Hepatocyte (in vitro differentiated cells): ENCODE results near the gene LDLRAD1.

Source experiments
- EZH2 ChIP-seq: fragments of 200-600 bp; sonication (generic); IDR thresholded peaks from 2 replicates; pipeline ENCODE4 v1.6.1; 2016; ENCODE audit warnings: antibody characterized with exemption, mild to moderate bottlenecking, borderline replicate concordance
- EZH2phosphoT487 ChIP-seq: fragments of 200-600 bp; sonication (generic); IDR thresholded peaks from one replicate; pipeline ENCODE4 v1.6.1; 2018; ENCODE audit warnings: antibody characterized with exemption, mild to moderate bottlenecking, low read depth, moderate library complexity; ENCODE audit not compliant: unreplicated experiment, severe bottlenecking
- TF ChIP-seq, protein P1 (sequence below): fragments of 200-600 bp; sonication (generic); IDR thresholded peaks from 2 replicates; pipeline ENCODE4 v1.5.1; 2016; ENCODE audit warnings: antibody characterized with exemption, mild to moderate bottlenecking; ENCODE audit not compliant: poor library complexity

DNA sequence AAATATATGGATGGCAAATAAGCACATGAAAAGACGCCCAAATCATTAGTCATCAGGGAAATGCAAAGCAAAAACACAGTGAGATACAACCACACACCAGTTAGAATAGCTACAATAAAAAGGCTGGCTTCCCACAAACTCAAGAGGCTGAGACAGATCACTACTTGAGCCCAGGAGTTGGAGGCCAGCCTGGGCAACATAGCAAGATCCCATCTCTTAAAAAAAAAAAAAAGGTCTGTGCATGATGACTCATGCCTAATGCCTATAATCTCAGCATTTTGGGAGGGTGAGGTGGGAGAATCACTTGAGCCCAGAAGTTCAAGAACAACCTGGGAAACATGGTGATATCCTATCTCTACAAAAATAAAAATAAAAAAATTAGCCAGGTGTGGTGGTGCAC lies 19.8 kb downstream of the LDLRAD1 start:
- TF ChIP-seq, protein P1, sequence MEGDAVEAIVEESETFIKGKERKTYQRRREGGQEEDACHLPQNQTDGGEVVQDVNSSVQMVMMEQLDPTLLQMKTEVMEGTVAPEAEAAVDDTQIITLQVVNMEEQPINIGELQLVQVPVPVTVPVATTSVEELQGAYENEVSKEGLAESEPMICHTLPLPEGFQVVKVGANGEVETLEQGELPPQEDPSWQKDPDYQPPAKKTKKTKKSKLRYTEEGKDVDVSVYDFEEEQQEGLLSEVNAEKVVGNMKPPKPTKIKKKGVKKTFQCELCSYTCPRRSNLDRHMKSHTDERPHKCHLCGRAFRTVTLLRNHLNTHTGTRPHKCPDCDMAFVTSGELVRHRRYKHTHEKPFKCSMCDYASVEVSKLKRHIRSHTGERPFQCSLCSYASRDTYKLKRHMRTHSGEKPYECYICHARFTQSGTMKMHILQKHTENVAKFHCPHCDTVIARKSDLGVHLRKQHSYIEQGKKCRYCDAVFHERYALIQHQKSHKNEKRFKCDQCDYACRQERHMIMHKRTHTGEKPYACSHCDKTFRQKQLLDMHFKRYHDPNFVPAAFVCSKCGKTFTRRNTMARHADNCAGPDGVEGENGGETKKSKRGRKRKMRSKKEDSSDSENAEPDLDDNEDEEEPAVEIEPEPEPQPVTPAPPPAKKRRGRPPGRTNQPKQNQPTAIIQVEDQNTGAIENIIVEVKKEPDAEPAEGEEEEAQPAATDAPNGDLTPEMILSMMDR: no peak
- TF ChIP-seq EZH2phosphoT487 (no peak), EZH2 (no peak)
